AG10803 (cell line): ENCODE data around the gene ZNRD2.

Experiments used
- DNase-seq: peaks from one replicate; pipeline ENCODE4 v3.0.0; 2010; ENCODE audit warnings: low read depth
- H3K4me3 ChIP-seq: 2 replicates; pipeline ENCODE4 v1.5.1; 2011; ENCODE audit warnings: mild to moderate bottlenecking, low read length, control low read depth
- CTCF ChIP-seq: conservative IDR thresholded peaks from 2 replicates; pipeline ENCODE4 v1.5.1; 2011; ENCODE audit warnings: mild to moderate bottlenecking, low read length, control low read depth, inconsistent platforms

The ZNRD2 gene

GRCh38 chr11:65554057-65554818, 16.0 kb upstream of the ZNRD2 start:
- no peak for DNase-seq
- TF ChIP-seq CTCF: no peak
- H3K4me3 ChIP-seq: no peak overlapping the region

DNA sequence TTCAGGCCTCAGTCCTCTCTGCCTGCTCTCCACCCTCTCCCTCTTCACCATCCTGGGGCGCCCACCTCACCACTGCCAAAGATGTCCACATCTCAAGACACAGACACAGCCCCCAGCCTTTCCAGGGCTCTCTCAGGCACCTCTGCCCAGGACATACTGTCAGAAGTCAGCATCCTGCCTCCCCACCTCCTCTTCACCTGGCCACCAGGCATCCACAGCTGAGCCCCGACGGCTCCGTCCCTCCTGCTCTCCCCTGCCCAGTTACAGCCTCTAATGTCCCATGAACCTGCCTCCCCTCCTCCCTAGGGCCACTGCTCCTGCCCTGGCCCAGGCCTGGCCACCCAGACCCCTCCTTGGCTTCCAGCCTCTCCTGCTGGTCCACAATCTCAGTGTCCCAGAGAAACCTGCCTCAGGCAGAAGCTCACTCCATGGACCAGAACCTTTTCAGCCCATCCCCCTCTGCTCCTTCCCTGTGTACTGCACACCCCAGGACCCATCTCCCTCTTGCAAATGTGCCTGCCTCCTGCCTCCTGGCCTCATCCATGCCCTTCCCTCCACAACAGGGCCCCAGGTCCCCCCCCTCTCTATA, 15.3 kb upstream of the ZNRD2 start:
- no peak overlapping the region for H3K4me3 ChIP-seq
- DNase-seq: no peak
- TF ChIP-seq CTCF: no peak

- no peak for TF ChIP-seq CTCF
- DNase-seq: peak; percentile 95
- H3K4me3 ChIP-seq: peak overlapping the region; percentile 26
These were observed 14.5 kb upstream of the ZNRD2 start for GRCh38 chr11:65555693-65556231.

GRCh38 chr11:65556470-65557279, 13.6 kb upstream of the ZNRD2 start:
- no peak for TF ChIP-seq CTCF
- DNase-seq: no peak
- H3K4me3 ChIP-seq: peak overlapping the region; percentile 71

GRCh38 chr11:65557280-65558001, 12.8 kb upstream of the ZNRD2 start:
- H3K4me3 ChIP-seq: peak overlapping the region; percentile 71
- TF ChIP-seq CTCF: no peak
- no peak for DNase-seq

DNA sequence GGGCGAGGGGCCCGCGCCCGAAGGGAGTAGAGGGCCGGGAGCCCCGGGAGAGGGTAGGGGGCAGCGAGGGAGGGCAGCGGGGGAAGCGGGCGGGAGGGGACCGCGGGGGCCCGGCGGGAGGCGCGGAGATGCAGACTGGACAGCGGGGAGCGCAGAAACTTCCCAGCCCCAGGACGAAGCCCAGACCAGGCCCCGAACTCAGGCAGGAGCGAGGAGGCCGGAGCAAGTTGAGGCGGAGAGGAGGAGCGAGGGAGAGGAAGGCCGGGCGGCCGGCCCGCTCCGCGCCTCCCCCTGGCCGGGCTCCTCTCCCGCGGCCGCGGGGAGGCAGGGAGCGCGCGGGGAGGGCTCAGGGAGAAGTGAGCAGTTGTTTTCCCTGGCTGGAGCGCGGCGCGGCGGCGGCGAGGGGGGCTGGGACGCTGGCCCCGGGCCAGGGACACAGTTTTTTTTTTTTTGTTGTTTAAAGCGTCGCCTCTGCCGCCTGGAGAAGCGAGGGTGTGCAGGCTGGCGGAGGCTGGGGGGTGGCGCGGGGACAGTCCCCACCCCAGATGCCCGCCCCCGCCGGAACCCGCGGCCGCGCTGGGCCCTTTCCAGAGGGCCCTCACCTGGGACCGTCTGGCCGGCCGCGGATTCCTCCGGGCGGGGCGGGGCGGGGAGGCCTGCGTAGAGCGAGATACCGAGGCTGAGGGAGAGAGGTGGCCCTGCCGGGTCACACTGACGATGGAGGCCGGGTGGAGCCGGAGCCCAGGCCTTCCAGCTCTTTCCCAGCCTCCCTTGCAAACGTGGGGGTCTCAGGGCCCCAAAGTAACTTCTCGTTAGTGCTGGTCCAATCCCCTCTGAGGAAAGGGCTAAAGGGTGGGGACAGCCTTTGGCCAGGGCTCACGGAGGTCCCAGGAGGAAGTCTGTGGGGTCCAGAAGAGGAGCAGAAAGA, 12.0 kb upstream of the ZNRD2 start, which contains the start of gene LTBP3:
Gene LTBP3 (minus strand): TSS at position 358 of the 928 bp plus-strand sequence. CDS start 400 bp downstream, outside the sequence.
- peak; percentile 84 for DNase-seq
- peak within 1 kb of the TSS; percentile 71 for H3K4me3 ChIP-seq

More for the DNA sequence above, 12.0 kb upstream of the ZNRD2 start, which contains the start of gene LTBP3:
- no peak for TF ChIP-seq CTCF
